Epithelial cell of proximal tubule (primary cell): Measurements from ENCODE around the gene TMEM170A. TPM values are rescaled to one million over a fixed set of nuclear protein-coding genes. Genes with fewer than 3 reads are reported as not detected.

Experiments used
- DNase-seq: peaks from one replicate; pipeline ENCODE4 v3.0.0-alpha.2; 2011; ENCODE audit warnings: low read depth
- H3K4me3 ChIP-seq: 2 replicates; pipeline ENCODE4 v1.5.1; 2011; ENCODE audit warnings: low read depth, mild to moderate bottlenecking, low read length
- total RNA-seq: library from RNA; depleted of rRNA; stranded (reverse); fragments of >200 nt; gene quantifications from 2 replicates; pipeline ENCODE4 v1.2.3, GENCODE V29; 2015
- TF ChIP-seq, protein P1 (sequence below): conservative IDR thresholded peaks from 2 replicates; pipeline ENCODE4 v1.5.1; 2012; ENCODE audit warnings: low read depth, mild to moderate bottlenecking, low read length

Gene TMEM170A
- total RNA-seq, 1 donor from 2014 or later = 28.8 TPM

DNA sequence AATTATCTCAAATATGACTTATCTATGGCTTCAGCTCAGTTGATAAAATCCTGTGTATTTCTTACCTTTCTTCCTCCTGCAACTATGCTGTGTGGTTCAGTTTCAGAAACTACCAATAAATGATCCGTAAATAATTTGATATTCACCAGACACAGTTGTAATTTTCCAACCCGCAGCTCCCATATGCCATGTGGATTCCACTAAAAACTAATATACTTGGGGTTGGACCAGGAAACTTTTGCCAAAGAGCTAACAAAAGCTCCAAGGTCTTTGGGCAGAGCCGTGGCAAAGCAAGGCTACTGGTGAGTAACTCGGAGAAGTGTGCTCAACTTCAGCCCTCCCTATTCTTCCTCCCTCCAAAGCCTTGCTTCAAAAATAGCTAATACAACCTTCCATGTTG, 33.1 kb upstream of the TMEM170A start:
- no peak overlapping the region for H3K4me3 ChIP-seq
- no peak for DNase-seq
- TF ChIP-seq, protein P1, sequence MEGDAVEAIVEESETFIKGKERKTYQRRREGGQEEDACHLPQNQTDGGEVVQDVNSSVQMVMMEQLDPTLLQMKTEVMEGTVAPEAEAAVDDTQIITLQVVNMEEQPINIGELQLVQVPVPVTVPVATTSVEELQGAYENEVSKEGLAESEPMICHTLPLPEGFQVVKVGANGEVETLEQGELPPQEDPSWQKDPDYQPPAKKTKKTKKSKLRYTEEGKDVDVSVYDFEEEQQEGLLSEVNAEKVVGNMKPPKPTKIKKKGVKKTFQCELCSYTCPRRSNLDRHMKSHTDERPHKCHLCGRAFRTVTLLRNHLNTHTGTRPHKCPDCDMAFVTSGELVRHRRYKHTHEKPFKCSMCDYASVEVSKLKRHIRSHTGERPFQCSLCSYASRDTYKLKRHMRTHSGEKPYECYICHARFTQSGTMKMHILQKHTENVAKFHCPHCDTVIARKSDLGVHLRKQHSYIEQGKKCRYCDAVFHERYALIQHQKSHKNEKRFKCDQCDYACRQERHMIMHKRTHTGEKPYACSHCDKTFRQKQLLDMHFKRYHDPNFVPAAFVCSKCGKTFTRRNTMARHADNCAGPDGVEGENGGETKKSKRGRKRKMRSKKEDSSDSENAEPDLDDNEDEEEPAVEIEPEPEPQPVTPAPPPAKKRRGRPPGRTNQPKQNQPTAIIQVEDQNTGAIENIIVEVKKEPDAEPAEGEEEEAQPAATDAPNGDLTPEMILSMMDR = no peak

DNA sequence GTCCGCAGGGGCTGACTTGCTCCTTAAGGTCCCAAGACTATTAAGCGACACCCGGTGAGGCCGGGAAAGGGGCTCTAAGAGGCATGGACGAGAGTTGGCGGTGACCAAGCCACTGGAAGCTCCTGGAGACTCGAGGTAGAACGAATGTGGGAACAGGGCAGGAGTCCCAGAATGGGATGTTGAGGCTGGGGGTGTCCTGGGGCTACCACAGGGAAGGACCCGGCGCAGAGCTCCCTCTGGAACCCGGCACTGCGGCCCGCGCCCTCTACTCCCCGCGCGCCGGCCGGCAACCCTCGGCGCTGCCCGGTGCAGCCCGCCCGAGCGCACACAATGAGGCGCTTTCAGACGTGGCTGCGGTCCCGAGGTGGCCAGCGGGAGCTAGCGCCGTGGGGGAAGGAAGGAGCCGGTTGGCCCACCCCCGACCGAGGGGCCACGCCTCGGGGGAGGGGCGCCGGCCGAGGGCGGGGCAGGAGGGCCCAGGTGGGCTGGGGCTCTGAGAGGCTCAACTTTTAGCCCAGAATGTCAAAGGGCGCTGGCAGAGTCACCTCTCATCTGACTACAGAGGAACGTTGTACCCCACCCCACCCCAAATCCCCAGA, 30.7 kb upstream of the TMEM170A start, which contains the start of gene CHST6:
Gene CHST6 (minus strand): TSS at position 366 of the 599 bp plus-strand sequence. CDS start 15,613 bp downstream, outside the sequence.
- TF ChIP-seq, protein P1 = no peak
- peak within 1 kb of the TSS; percentile 47 for H3K4me3 ChIP-seq
- no peak for DNase-seq

DNA sequence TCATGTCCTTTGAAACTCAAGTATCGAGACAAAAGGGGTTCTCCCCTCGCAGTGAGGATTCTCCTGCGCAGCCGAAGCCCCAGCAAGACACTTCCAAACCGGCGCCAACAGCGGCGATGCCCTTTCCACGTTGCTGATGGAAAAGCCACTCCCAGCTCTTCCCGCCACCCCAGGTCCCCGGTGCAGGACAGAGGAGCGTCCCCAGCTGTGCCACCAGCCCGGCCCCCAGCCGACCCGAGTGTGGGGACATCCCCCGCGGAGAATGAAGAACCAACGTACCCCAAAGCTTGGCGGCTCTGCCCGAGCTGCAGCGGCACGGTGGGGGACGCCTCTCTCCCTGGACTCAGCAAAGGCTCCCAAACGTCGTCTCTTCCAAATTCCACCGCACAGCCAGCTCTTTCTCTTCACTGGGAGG, 30.2 kb upstream of the TMEM170A start:
- peak overlapping the region; percentile 47 for H3K4me3 ChIP-seq
- TF ChIP-seq, protein P1 = no peak
- no peak for DNase-seq

DNA sequence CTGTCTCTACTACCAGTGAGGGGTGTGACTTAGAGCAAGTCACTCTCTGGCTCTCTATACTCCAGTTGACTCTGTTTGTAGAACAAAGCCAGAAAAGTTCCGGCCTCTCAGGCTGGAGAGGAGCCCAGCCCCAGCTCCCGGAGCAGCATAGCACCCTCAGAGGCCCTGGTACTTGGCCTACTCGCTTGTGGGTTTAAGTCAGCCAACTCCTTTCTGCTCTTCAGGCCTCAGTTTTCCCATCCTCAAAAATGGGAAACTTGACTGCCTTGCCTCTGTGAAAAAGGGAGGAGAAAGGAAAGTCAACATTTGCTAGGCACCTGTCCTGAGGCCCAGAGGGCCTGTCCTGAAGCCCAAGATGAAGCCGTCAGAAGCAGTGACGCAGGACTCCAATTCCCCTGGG, 29.7 kb upstream of the TMEM170A start:
- TF ChIP-seq, protein P1 = no peak
- H3K4me3 ChIP-seq = peak overlapping the region; percentile 47
- no peak for DNase-seq

DNA sequence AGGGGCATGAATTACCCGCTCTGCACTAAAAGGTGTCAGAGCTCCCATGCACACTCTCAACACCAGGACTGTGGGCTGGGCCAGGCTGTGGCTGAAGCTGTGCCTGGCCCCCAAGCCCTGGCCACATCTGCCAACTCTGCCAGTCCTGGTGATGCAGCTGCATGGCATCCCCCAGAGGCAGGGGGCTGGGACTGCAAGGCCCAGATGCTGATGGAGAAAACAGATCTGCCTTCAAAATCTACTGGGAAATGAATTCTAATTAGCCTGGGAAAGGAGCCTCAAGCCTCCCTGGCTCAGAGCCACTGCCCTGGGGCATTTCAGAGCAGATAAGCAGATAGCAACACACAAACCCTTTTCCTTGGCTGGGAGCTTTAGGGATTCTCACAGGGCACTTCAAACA, 27.4 kb upstream of the TMEM170A start:
- TF ChIP-seq, protein P1 = peak; percentile 45
- DNase-seq = no peak

GRCh38 chr16:75488322-75488721, 23.8 kb upstream of the TMEM170A start:
- DNase-seq = no peak
- TF ChIP-seq, protein P1 = no peak
- no peak overlapping the region for H3K4me3 ChIP-seq

More for the DNA sequence above, 27.4 kb upstream of the TMEM170A start:
- H3K4me3 ChIP-seq = no peak overlapping the region
